RWPE1 (cell line): ENCODE measurements around the gene GAPDHS.

Experiments
- CTCF ChIA-PET: fragments of 350-600 bp; sonication (Branson Sonifier 250); formaldehyde crosslinking; extraction: SDS; loops from one replicate; lab custom pipeline; 2021; lab: Yijun Ruan, JAX
- POLR2A ChIA-PET: fragments of 400-600 bp; formaldehyde crosslinking; extraction: SDS; loops from one replicate; lab custom pipeline; 2020; ENCODE audit warnings: antibody characterized with exemption; ENCODE audit not compliant: low non-redundant PET; lab: Yijun Ruan, JAX
- DNase-seq: peaks from one replicate; pipeline ENCODE4 v3.0.0; 2012; ENCODE audit warnings: low spot score
- H3K27ac ChIP-seq: fragments of 450-650 bp; 2 replicates; pipeline ENCODE4 v1.5.1; 2017
- CTCF ChIP-seq: fragments of 450-650 bp; conservative IDR thresholded peaks from 2 replicates; pipeline ENCODE4 v1.5.1; 2017; ENCODE audit warnings: low read depth, mild to moderate bottlenecking

The GAPDHS gene

GRCh38 chr19:35519291-35519690 lies 14.0 kb upstream of the GAPDHS start:
- DNase-seq: peak; percentile 72
- ChIA-PET POLR2A (no interaction called here), CTCF (interaction anchor here (1.3 kb wide), 1 partner anchor 9 kb away, joined by 5 read pairs; no protein-coding TSS in a partner anchor)
- no peak for TF ChIP-seq CTCF
- peak overlapping the region; percentile 9 for H3K27ac ChIP-seq

GRCh38 chr19:35521124-35521743 lies 12.0 kb upstream of the GAPDHS start:
- CTCF ChIA-PET: interaction anchor here (0.6 to 2.1 kb wide), 2 partner anchors 11 to 86 kb away, joined by 3 to 7 read pairs; no protein-coding TSS in a partner anchor
- POLR2A ChIA-PET: no interaction called here
- no peak overlapping the region for H3K27ac ChIP-seq
- no peak for DNase-seq
- TF ChIP-seq CTCF: no peak

- POLR2A ChIA-PET: no interaction called here
- no peak for DNase-seq
- no peak for TF ChIP-seq CTCF
- no peak overlapping the region for H3K27ac ChIP-seq
- CTCF ChIA-PET: no interaction called here
These were observed 10.4 kb upstream of the GAPDHS start for GRCh38 chr19:35522745-35523327.

GRCh38 chr19:35524181-35524837 lies 8.9 kb upstream of the GAPDHS start:
- no peak for DNase-seq
- H3K27ac ChIP-seq: no peak overlapping the region
- ChIA-PET POLR2A (no interaction called here), CTCF (interaction anchor here (0.6 kb wide), 1 partner anchor 14 kb away, joined by 3 read pairs; no protein-coding TSS in a partner anchor)
- TF ChIP-seq CTCF: no peak

GRCh38 chr19:35525873-35526272 lies 7.4 kb upstream of the GAPDHS start:
- ChIA-PET CTCF (interaction anchor here (0.5 to 1.0 kb wide), 2 partner anchors 15 to 98 kb away, joined by 4 to 11 read pairs; no protein-coding TSS in a partner anchor), POLR2A (no interaction called here)
- no peak for DNase-seq
- TF ChIP-seq CTCF: no peak
- no peak overlapping the region for H3K27ac ChIP-seq

- POLR2A ChIA-PET: no interaction called here
- DNase-seq: peak; percentile 52
- CTCF ChIA-PET: interaction anchor here (1.5 kb wide), 1 partner anchor 18 kb away, joined by 4 read pairs; no protein-coding TSS in a partner anchor
- H3K27ac ChIP-seq: no peak within 1 kb of the TSS
- TF ChIP-seq CTCF: no peak
These were observed 4.8 kb upstream of the GAPDHS start, which contains the start of gene SBSN for GRCh38 chr19:35528218-35529038. SBSN (minus strand) TSS chr19:35528311; CDS start chr19:35528281, 30 bp downstream.
